HG03432 (cell line): Measurements from ENCODE around the gene KCND2.
A peak's percentile ranks its signal among the peaks of the same experiment; 100 is the strongest.
"Not testable (repeated sequence)": the region's sequence is repeated elsewhere in the genome, so short reads cannot be mapped to it uniquely, and the experiment has no call there.

Experiments used
- ATAC-seq: cut with Tn5 transposase; IDR thresholded peaks from one replicate; pipeline ENCODE4 v1.9.1; 2021; ENCODE audit warnings: mild to moderate bottlenecking, moderate library complexity; ENCODE audit not compliant: unreplicated experiment

Gene KCND2

DNA sequence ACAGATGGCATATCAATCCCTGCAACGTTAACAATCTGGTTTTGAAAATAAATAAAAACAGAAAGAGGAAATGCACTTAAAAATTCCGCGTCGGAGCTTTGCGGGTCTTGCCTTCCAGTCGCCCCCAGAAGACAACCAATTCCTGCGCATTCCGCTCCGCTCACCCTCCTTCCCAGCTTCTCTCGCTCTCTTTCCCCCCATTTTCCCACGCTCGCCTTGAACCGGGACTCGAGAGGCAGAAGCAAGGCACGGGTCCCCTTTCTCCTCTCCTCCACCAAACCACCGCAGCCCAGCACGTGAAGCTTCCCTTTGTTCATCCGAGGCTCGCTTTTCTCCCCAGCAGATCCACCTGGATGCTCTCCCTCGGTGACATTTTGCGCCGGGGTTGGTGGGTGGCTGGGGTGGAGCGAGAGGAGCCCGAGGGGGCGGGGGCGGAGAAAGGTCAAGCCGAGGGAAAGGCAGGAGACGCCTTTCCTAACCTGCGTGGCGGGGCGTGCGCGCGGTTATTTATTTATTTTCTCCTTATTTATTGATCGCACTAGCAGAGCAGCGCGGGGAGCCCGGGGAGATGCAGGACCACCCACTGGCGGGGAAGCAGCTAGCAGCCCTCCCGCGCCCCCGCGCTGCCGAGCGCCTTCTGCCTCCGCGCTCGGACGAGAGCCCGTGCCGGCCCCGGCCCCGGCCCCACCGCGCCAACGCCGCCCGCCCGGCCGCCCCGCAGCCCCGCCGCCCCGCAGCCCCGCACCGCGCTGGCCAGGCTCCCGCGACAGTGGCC lies at the start of gene KCND2:
Gene KCND2 (plus strand): TSS at position 475 of the 775 bp plus-strand sequence.
- ATAC-seq, result peak; percentile 49

DNA sequence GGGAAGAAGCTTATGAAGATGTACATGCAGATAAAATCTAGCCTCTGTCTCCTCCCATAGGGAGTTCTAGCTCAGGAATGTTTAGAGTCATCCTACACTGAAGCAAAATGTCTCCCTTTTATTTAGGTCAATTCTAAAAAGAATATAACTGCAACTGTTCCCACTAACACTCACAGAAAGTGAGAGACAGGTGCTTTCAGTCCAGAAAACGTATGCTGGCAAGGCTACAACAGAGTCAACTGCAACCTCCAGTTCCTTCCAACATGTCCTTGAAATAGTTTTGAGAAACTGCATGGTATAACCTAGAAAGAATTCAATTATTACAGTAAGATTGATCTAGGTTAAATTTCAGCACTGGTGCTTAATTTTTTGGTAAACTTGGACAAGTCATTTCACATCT lies 46.8 kb upstream of the KCND2 start:
- ATAC-seq, result no peak

DNA sequence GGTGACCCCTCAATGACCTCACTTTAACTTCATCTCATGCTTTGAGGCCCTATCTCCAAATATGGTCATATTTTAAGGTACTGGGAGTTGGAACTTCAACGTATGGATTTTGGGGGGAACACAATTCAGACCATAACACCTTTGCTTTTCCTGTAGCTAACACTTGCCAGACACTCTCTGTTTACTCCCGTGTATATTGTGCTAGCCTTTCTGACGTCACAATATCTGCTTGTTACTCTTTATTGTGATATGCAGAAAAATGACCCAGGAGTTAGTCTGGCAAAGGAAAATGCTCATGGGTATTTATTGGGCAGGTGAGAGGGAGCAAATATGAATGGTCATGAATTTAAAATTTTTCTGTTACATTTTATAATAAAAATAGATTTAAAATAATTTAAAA lies 45.7 kb upstream of the KCND2 start:
- no peak for ATAC-seq

DNA sequence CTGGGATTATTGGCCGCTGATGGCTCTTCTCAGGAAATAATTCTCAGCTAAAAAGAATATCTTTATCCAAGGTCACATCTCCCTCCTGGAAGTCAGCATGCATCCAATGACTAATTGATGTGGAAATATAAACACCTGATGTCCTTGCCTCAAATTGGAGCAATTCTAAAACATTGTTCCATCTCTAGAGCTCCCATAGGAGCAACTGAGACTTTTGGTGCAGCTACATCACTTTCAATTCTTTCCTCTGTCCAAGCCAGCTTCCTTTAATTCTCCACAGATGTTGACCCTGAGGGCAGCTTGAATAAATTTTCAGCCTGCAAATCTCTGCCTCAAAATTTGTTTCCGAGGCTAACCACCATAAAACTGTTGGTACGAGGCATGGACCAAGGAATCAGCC lies 43.9 kb upstream of the KCND2 start:
- ATAC-seq, result no peak

DNA sequence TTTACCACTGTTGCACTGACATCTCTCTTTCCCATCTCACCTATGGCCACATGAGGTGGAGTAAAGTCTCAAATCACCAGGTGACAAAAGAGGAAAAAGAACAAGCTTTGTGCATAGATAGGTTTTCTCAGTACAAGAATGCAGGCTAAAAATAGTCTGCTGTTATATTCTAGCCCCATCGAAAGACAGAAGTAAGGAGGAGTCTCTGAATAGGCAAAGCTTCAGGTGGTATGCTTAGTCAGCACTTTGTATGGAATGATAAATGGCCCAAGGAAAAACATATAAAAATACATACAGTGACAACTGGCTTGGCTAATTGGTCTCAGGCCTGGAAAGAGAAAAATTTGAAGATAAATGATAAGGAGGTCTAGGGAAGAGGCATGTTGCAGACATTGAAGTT lies 39.6 kb upstream of the KCND2 start:
- peak; percentile 37 for ATAC-seq

DNA sequence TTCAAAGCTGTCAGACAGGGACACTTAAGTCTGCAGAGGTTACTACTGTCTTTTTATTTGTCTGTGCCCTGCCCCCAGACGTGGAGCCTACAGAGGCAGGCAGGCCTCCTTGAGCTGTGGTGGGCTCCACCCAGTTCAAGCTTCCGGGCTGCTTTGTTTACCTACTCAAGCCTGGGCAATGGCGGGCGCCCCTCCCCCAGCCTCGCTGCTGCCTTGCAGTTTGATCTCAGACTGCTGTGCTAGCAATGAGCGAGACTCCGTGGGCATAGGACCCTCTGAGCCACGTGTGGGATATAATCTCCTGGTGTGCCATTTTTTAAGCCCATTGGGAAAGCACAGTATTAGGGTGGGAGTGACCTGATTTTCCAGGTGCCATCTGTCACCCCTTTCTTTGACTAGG lies 32.6 kb upstream of the KCND2 start:
- ATAC-seq, result not testable (repeated sequence)

DNA sequence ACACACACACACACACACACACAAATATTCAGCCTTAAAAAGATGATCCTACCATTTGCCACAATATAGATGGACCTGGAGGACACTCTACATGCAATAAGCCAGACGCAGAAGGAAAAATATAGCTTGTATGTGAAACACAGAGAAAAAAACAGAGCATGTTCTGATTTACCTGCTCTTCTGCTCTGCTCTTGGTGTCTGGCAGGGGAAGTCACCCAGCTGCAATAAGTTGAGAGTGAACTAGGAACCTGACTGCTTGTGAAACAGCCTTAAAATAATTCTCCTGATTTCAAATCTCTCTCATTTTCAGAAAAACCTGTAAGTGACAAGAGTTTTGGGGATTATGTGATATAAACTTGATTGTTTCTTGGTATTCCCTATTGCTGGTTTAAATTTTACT lies 31.0 kb upstream of the KCND2 start:
- no peak for ATAC-seq

DNA sequence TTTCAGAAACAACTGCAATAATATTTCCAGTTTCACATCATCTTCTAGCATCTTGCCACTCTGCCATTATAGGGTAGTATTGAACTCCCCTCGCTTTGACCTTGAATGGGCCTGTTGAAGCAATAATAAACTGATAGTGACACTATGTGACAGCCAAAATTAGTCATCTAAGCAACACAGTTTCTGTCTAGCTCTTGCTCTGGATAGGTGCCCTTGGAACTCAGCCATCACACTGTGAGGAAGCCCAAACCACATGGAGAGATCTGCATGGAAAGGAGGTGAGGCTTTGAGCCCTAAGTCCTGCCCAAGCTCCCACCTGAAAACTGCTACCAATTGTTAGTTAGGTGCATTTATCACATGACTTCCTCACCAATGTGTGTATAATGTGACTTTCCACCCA lies 18.1 kb upstream of the KCND2 start:
- ATAC-seq, result no peak

DNA sequence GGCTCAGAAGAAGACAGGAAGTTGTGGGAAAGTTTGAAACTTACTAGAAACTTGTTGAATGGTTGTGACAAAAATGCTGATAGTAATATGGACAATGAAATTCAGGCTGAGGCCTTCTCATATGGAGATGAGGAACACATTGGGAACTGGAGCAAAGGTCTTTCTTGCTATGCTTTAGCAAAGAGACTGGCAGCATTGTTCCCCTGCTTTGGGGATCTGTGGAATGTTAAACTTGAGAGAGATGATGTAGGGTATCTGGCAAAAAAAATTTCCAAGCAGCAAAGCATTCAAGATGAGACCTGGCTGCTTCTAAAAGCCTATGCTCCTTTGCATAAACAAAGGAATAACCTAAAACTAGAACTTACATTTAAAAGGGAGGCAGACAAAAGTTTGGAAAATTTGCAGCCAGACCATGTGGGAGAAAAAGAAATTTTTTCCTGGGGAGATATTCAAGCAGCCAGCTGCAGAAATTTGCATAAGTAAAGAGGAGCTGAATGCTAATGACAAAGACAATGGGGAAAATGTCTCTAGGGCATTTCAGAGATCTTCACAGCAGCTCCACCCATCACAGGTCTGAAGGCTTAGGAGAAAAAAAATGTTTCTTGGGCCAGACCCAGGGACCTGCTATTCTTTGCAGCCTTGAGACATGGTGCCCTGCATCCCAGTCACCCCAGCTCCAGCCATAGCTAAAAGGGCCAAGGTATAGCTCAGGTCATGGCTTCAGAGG lies 16.5 kb upstream of the KCND2 start:
- ATAC-seq, result no peak

DNA sequence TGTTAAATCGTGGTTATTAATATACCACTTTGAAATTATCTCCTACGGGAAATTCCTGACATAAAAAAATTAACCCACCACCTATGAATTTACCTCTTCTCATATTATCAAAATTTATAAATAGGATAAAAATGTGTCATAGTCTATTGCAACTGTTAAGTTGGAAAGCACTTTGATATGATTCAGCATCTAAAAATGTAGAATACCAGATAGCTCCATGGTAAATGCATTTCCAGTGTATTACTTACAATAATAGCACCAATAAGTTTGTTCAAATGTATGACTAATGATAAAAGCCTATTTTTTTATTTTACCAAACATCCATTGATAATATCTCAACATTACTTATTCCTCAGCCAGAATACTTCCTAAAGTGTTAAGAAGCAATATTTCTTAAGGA lies 13.6 kb upstream of the KCND2 start:
- ATAC-seq, result no peak

DNA sequence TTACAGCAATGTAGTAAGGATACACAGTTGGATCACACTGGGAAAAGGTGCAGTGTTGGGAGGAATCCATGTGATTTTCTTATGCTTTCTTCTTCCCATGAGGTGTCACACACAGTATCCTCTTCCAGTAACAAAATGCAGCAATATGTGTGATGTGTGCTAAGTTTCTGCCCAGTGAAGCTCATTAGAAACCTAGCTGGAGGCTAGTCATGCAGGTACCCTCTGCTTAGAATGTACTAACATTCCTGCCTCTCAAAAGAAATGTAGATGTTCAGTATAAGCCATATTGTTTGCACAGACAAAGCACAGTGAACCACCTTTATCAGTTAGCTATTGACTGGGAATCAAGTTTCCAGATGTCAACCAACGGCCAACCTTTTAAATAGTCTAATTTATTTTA lies 12.9 kb upstream of the KCND2 start:
- no peak for ATAC-seq

DNA sequence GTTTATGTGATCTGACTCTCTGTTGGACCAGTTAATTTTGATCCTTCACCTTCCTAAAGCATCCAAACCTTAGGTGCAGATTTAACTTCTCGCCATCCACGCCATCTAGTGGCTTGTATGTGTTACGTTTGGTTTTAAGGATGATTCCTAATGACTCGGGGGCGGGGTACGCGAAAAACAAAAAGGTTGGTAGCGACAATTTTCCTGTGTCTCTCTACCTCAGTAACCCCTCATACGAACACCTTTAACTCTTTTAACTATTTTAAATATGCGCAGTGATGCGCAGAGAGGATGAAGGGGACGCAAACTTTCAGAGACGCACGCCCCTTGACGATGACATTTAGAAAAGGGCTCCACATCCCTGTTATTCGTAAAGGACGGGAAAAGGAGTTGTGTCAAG lies 714 bp upstream of the KCND2 start:
- ATAC-seq, result peak; percentile 43

DNA sequence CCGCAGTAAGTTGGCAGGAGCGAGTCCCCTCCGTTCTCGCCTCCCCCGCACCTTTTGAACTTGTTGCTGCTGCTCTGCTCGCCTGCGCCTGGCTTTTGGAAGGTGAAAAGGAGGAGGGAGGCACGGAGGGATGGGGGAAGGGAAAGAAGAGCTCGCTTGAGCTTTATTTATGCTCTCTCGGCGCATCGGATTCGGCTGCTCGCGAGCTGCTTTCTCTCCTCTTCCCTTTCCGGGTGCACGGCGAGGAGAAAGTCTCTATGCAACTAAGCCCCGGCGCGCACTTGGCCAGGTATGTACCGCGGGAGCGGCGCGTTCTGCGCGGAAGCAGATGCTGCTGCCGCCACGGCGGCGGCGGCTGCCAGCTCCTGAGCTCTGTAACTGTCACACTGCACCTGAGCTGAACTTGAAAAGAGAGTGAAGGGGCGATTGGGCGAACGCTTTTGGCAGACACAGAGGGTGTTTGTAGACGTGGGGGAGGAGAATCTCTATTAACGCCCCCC lies 551 bp downstream of the KCND2 start:
- ATAC-seq, result peak; percentile 57

DNA sequence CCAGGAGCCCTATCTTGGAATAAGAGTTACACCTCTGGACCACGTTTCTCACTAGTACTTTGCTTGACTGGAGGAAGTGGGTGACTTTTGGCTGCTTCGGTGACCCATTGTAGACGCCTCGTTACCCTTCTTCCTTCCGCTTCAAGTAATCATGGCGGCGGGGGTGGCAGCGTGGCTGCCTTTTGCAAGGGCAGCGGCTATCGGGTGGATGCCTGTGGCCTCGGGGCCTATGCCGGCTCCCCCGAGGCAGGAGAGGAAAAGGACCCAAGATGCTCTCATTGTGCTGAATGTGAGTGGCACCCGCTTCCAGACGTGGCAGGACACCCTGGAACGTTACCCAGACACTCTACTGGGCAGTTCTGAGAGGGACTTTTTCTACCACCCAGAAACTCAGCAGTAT lies 1.5 kb downstream of the KCND2 start:
- no peak for ATAC-seq

DNA sequence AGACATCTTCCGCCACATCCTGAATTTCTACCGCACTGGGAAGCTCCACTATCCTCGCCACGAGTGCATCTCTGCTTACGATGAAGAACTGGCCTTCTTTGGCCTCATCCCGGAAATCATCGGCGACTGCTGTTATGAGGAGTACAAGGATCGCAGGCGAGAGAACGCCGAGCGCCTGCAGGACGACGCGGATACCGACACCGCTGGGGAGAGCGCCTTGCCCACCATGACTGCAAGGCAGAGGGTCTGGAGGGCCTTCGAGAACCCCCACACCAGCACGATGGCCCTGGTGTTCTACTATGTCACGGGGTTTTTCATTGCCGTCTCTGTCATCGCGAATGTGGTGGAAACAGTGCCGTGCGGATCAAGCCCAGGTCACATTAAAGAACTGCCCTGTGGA lies 1.9 kb downstream of the KCND2 start:
- ATAC-seq, result no peak

DNA sequence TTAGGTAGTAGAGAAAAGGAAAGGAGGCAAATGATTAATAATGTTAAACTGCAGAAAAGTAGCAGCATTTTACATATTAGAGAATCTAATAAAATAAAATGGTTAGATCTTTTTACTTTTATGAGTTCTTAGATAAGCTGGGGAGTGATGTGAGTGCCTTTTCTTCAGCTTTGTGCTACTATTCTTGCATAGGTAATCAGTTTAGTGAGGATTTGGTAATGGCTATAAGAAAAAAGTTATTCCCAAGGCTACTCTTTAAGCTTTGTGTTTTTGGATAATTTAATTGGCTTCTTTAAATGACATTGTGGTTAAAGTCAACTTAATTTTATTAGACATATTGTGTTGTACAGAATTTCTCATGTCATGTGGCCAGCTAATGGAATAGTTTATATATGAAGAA lies 3.7 kb downstream of the KCND2 start:
- ATAC-seq, result no peak

DNA sequence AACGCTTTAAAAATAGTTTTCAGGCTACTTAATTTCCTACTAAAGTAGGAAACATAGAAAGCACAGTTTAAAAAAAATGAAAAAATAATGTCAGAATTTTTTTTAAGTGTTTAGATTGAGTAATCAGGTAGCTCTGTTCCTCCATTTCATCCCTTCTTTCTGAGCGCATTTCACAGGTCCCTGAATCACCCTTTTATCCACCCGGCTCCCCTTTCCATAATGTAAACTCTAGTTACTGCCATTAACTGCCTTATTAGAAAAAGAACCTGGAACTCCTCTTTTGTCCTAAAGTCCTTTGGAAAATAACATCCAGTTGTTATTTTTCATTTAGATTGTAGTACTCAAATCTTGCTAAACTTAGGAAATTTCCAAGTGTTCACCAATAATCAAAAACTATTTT lies 5.8 kb downstream of the KCND2 start:
- ATAC-seq, result no peak

DNA sequence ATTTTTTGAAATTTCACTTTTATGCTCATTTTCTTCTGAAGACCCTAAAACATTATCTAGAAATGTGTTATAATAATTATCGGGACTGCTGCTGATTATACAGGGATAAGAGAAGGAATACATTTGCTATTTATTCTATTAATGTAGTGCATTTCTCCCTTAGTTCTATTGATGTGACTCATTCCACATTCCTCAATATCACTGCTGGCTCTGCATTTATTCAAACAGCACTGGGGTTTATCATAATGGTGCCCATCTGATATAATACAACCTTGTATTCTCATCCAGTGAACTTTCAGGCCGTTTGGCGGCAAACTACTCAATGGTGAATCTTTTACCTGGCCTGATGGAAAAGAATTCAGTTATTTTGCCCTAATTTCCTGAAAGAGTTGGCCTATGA lies 7.8 kb downstream of the KCND2 start:
- no peak for ATAC-seq

DNA sequence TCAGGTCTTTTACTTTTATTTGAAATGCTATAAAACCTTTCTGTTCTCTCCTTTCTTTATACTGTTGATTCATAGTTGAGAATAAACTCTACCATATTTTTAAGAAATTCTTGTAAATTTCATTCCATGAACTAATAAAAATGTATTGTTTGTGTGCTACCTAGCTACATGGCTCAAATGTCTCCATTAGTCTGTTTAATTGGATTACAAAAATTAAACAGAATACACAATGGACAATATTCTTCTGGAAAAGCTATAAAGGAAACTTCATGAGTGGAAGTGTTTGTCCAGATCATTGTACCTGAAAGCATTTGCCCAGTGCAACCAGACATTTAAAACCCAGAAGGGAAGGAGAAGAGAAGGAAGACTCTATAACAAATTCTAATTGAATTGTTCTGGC lies 20.1 kb downstream of the KCND2 start:
- no peak for ATAC-seq

DNA sequence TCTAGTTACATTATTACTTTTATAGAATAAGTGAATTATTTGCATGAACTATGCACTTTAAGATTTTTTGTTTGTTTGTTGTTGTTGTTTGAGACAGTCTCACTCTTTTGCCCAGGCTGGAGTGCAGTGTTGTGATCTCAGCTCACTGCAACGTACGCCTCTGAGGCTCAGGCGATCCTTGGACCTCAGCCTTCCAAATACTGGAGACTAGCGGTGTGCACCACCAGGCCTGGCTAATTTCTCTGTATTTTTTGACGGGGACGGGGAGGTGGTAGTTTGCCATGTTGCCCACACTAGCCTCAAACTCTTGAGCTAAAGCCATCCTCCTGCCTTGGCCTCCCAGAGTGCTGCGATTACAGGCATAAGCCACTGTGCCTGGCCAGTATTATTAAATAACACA lies 29.2 kb downstream of the KCND2 start:
- ATAC-seq, result no peak

DNA sequence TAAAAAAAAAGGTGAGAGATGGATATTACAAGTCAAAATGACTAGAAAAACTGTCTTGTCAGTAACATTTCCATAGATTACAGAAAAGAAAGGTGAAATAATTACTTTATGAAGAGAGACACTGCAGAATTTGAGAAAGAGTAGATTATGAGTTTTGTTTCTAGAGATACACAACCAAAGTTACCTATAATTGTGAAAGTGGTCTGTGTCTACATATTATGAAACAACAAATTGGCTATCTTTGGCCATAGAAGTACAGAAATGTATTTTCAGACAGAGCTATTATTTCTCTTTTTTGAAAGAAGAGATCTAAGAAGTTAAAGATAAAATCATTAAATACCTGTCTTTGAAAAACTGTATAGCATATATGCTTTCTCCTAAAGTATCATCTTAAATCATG lies 30.1 kb downstream of the KCND2 start:
- ATAC-seq, result peak; percentile 44

DNA sequence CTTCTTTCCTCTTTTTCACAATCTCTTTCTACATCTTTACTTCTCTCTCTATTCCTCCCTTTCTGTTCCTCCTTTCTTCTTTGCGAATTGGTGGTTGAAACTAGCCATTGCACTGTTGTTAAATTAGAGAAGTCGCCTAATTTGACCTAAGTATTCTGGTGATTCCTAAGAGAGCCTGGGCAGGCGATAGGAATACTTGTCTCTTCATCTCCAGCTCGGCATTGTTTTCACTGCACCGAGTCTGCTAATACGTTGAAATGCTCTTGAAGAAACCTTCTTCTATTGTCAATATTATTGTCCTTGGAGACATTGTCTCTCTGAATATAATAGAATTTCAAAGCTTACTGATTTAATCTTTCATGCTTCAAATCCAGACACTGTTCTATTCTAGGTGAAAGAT lies 31.7 kb downstream of the KCND2 start:
- no peak for ATAC-seq
